ENCODE measurements around the gene CNTN6.
"Not testable (repeated sequence)": the region's sequence is repeated elsewhere in the genome, so short reads cannot be mapped to it uniquely, and the experiment has no call there.

Gene CNTN6

DNA sequence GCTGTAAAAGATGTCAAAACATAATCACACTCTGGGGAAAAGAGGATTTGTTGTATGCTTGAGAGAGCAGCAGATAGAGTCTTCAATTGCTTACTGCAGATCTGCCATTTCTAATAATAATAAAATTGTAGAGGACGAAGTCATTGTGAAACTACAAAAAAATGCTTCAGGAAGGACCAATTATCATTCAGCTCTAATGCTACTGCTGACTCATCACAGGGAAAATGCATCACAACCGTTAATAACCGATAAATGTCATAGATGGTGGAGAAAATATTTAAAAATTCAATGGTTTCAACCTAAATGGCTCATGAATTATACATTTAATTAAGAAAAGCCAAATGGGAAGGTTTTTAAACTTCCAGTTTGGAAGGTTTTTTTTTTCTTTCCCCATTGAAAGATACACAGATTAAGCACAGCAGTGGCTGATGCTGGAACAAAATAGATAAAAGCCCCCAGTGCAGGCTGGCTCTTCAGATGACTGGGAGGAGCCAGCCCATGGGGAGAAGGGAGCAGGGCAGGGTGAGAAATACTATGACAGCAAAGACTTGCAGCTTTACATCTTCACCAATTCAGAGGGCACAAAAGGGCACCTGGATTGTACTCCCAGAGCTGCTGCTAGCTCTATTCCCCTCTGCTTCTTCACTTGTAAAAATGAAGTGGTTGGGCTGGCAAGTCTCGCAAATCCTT lies 196.1 kb downstream of the CNTN6 start:
- no peak for DNase-seq (ENCODE audit: low spot score)

DNA sequence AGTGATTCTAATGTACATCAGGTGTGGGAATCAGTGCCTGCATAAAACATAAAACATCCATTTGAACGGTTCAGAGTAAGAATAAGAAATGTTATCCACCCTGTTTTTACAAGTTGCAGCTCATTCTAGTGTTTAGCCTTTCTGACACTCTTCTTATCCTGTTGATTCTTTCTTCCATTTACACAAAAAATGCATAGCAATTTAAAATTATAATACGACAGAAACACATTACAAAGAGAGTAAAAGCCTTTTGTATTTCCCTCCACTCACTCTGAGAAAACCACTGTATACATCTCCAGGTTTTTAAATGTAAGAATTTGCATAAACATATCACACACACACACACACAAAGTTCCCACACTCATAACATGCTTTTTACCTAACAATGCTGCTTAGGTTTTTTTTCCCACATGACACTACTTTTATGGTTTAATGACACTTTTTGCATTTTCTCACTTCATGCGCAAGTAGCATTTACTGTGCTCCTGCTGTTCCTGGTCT lies 199.8 kb downstream of the CNTN6 start:
- DNase-seq (ENCODE audit: low spot score) = no peak

DNA sequence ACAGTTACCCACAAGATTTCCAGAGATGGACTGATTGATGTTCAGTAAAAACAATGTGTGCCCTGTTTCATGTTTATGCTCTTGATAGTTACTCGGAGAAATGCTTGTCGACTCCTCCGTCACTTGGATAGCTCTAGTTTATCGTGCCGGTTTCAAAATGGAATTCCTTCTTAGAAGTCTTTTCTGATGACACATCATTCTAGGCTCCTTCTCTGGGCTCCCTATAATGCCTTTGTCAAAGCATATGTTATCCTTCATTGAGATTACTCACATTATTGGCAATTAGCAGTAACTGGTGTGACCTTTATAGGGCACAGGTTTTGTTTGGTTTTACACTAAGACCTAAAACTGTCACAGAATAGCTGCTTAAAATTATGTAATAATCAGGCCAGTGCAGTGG lies 201.8 kb downstream of the CNTN6 start:
- no peak for DNase-seq (ENCODE audit: low spot score)

DNA sequence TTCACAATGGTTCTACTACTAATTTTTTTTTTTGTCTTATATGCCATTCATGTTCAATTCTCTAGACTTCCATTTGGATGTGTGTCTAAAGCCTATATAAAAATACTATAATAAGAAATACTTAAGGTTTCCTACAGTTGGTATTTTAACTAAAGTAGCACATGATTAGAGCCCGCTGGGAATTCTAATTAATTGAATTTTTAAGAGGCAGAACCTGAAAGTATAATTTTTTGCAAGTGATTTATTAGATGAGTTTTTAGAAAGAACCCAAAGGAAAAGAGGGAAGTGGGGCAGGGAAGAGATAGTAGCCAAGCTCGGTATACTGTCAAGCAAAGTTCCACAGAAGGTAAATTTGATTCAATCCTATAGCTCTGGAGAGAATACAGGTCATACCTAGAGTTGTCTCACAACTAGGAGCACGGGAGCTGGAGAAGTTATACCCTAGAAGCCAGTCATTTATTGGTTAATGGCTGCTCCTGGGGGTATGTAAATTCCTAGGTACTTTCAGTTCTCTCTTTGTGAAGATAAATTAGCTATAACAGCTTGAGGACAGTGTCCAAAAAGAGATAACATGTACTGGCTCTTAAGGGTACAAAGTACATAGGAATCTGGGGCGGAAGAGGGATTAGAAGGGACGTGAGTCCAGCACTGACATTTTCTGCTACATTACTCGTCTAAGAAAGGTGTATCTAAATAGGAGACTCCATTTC lies 225.6 kb downstream of the CNTN6 start:
- DNase-seq (ENCODE audit: low spot score) = no peak

DNA sequence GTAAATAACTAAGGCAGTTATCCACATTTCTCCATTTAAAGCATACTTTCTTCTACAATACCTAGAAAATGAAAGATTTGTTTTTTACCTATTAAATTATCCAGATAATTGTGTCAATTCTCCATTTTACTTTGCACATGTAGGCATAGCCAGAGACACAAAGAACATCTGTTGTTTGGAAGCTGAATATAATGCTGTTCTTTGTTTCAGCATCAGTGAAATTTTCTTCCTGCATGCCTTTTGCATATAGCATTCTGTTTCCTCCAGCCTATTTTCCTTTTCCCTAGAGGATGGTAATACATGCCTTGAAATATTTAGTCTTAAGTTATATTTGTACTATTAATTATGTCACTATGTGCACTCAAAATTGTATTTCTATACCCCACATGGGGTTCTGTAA lies 233.7 kb downstream of the CNTN6 start:
- no peak for DNase-seq (ENCODE audit: low spot score)

DNA sequence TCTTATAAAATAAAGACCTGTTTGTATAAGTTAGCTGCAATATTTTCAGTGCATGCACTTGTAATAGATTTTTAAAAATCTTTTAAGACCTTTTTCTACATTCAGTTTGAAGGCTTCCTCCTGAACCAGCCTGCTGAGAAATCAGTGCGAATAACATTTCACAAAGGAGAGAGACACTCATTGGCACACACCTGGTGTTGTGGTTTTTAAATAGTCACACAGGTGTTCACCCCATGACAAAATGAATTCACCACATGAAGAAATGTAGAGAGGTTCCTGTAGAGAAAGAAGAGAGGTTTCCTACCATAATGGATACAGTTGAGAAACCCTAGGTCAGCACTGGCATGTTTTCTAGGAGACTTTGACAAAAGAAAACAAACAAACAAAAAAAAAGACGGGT lies 237.3 kb downstream of the CNTN6 start:
- no peak for DNase-seq (ENCODE audit: low spot score)

DNA sequence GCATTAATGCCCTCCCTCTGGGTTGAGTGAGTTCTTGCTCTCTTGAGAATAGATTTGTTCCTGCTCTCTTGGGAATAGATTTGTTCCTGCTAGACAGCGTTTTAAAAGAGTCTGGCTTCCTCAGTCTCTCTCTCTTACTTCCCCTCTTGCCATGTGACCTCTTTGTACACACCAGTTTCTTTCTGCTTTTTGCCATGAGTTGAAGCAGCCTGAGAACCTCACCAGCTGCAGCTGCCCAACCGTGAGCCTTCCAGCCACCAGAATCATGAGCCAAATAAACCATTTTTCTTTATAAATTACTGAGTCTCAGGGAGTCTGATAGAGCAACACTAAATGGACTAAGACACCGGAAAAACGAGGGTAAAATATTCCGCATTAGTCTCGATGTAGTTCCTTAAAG lies 253.6 kb downstream of the CNTN6 start:
- no peak for DNase-seq (ENCODE audit: low spot score)

DNA sequence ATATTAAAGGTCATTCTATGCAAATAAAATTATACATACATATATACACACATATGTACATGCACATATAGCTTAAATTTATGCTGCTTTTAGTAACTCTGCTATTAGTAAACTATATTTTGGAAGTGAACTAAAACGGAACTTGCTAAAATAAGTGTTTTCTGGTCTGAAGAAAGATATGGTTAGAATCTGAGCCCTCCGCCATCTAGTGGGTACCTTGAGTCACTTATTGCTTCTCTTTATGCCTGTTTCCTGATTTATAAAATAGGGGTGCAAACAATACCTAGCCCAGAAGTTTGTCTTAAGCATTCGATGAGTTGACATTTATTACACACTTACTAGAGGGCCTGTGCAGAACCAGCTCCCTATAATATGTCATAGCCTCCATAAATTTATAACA lies 255.7 kb downstream of the CNTN6 start:
- no peak for DNase-seq (ENCODE audit: low spot score)

DNA sequence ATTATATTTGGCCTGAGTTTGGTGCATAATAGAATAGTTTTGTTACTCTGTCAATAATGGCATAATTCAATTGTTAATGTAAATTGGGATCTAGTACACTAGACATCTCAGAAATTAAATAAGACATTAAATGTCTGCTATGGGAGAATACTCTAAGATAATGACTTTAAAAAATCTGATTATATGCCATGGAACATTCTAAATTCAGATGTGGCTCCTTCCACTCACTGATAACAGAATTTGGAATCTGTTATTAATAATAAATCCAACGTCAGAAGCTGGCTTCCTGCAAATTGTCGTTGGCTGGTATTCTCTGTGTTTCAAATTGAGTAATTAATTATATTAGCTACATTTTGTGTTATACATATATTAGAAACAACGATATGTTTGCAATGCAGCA lies 258.1 kb downstream of the CNTN6 start:
- no peak for DNase-seq (ENCODE audit: low spot score)

DNA sequence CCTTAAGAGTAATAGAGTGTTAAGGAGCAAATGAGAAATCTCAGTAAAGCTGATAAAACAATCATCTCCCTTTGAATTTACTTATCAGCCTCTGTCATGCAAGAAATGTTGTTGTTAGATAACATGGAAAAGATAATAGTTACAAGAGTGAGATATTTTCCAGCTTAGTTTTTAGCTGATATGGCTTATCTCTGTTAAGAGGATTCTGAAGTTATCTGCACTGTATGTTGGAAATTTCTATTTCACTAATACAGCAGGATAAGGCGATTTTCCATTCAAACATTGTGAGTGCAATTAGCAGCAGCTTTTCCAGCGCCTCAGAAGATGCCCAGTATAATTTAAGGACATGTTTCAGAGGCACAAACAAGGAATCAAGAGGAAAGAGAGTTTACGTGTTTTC lies 262.9 kb downstream of the CNTN6 start:
- no peak for DNase-seq (ENCODE audit: low spot score)

DNA sequence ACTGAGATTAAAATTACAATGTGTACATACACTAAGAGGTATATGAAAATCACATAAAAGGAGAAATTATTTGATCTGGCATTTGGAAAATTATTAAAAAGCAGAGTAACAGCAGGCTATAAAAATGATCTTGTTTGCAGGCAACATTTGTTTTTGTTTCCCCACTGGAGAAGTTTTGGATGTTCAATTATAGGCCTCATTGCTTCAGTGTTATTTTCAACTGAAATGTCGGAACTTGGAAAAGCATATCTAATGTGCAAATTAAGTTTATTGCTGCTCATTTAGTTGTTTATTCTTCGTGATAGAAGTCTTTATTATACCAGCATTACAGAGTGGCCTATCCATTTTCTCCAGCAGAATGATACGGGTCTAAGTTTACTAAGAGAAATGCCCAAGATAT lies 263.3 kb downstream of the CNTN6 start:
- no peak for DNase-seq (ENCODE audit: low spot score)

DNA sequence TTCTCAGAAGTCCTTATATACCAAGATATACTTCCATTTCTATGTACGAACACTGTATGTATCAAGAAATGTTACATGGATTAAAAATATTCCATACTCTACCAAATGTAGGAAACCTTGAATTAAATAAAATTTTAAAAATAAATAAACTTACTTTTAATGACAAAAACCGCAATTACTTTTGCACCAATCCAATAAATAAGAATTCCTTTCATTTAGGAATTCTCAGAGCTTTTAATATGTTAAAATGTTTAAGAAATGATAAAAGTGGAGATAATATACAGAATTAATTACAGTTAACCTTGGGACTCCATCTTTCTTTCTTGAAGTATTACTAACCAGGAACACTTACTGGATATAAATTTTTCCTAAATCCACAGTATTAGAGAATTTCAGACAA lies 272.7 kb downstream of the CNTN6 start:
- DNase-seq (ENCODE audit: low spot score) = no peak

DNA sequence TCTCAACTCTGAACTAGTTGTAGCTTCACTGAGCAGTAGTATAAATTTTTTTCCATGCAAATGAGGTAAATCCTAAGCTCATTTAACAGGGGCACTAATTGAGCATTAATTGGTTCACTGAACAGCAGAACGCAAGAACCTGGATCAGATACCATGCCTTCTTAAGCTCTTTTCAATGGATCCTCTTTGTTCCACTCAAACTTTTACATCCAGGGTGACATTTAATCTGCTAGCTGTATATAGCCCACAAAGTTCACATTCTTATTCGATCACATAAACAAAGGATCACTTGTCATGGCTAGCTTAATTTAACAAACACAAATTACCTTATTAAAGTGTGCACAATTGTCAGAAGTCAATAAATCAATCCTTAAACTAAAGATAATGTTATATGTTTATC lies 281.6 kb downstream of the CNTN6 start:
- DNase-seq (ENCODE audit: low spot score) = no peak

DNA sequence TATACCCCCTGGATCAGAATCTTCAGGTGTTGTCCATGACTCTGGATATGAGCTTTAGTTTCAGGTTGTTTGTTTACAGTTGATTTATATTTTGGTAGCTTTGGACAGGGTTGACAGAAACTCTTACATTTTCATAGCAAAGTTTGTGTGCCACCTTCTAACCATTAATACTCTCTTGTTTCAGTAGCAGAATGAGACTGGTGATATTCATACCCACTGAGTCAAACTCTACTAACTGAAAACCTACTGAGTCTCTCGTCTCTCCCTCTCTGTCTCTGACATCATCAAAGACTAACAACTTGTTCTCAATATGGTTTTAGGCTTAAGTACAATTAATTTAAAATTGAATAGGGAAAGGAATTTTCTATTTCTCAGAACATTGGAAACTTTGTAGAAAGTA lies 282.3 kb downstream of the CNTN6 start:
- no peak for DNase-seq (ENCODE audit: low spot score)

DNA sequence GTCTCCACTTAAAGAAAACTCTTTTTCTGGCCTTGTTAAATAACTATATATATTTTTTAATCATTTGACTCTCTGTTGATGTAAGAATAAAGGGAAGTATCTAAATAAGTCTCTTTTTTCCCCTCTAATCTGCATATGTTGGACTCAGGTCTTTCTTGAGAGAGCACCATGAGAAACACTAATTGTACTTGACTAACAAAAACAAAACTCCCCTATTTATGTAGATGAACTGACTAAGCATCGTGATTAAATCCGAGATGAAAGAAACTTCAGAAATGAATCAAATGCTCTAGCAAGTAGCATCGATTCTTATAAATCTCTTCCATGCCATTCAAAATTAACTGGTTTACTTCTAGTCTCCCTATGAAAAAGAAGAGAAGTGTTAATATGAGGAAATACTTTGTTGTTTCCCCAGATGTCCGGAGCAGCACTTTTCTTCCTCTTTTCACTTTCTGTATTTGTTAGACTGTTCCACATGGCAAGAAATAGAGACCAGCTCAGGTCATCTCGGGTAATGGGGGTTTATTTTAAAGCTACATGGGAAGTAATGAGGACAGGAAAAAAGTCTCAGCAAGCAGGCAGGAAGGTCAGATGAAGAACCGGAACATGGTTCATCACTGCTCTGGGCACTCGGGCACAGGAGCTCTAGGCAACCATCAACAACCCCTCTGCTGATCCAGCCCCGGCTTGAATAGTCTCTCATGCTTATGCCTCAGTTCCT lies 288.3 kb downstream of the CNTN6 start:
- no peak for DNase-seq (ENCODE audit: low spot score)

DNA sequence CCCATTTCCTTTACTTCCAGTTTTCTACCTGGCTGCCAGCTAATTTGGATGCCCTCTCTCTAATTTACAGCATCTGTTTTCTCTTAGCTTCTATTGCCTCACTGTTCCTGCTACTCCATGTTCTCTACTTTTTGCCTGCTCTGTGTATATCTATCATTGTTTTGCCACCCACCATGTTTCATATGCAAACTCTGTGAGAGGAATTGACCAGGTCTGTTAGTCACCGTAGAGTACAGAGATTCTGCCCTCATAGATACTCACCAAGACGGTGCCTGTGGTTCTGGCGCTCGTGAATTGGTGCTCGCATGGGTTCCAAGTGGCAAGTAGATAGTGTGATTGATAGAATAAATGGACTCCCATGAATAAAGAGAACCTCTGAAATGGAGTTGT lies 288.8 kb downstream of the CNTN6 start:
- no peak for DNase-seq (ENCODE audit: low spot score)

DNA sequence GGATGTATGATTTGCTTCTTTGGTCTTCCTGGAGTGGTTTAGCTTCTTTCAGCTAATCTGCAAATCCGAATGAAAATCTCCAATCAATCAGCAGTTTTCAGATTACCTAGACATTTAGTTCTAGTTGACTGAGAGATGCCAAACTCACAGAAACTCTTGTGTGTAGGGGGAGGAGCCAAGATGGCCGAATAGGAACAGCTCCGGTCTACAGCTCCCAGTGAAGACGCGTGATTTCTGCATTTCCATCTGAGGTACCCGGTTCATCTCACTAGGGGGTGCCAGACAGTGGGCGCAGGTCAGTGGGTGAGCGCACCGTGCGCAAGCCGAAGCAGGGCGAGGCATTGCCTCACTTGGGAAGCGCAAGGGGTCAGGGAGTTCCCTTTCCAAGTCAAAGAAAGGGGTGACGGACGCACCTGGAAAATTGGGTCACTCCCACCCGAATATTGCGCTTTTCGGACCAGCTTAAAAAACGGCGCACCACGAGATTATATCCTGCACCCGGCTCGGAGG lies 294.6 kb downstream of the CNTN6 start:
- DNase-seq (ENCODE audit: low spot score) = not testable (repeated sequence)

DNA sequence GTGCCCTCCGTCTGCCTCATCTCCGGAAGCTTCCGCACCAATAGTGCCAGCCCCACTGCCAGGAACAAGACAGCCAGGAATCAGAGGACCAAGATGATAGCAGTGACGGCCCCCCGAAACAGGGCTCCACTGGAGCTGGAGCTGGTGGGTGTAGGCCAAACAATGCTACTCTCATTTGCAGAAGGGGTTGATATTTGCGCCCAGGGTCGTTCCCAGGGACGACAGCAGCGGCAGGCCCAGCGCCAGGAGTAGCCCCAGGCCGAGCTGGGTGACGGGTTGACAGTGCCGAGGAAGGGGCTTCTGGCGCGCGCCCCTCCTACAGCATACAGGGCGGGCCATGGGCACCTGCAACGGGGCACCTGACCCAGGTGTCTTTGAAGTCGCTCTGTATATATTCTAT lies 301.4 kb downstream of the CNTN6 start:
- no peak for DNase-seq (ENCODE audit: low spot score)

DNA sequence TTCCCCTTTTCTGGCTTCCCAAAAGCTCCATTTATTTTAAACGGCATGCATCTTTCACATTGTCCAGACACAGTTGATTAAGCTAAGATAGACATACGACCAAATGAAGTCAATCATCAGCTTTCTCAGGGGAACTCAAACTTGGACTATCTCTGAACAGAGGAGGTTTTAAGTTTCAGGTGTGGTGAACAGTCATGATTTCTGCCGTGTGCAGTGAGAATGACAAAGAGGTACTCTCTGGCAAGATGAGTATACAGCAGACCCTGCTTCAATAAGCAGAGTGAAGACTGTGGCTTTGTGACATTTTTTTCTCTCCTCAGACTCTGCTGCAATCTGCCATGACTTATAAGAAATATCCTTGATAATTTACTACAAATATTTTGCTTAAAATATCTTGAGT lies 307.7 kb downstream of the CNTN6 start:
- DNase-seq (ENCODE audit: low spot score) = no peak

DNA sequence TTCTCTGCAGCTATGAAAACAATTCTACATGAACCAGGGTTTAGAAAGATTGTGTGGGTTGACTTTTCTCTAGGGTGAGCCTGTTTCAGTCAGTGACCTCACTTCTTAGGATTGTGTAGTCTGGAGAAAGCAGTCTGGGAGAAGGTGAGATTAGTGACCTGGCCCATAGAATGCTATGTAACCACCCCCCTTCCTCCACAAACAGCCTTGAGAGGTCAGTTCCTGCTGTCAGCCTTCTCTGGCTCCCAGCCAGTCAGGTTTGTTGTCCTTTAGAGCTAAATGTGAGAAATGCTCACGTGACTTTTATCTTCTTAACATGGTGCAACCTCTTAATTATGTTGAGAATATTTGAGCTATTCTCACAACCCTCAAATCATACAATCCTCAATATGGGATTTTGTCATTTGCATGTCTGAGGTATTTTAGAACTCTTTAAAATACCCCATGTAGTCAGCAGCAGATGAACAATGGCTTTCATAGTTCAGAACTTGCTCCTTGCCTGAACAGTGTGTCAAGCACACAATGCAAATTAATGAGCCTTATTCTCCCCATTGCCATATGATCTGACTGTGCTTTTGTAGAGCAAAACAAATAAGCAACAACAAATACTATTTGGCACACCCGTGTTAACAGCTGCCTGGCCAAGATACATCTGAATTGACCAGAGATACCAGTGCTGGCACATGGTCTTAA lies 311.6 kb downstream of the CNTN6 start:
- no peak for DNase-seq (ENCODE audit: low spot score)

DNA sequence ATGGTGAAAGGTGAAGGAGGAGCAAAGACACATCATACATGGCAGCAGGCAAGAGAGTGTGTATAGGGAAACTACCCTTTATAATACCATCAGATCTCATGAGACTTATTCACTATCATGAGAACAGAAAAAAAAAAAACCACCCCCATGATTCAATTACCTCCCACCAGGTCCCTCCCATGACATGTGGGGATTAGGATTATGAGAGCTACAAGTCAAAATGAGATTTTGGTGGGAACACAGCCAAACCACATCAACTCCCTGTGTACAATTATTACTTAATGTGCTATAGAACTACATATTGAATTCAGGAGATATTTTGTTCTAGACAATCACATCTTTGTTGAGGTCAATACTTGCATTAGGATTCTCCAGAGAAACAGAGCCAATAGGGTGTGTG lies 313.4 kb downstream of the CNTN6 start:
- no peak for DNase-seq (ENCODE audit: low spot score)

DNA sequence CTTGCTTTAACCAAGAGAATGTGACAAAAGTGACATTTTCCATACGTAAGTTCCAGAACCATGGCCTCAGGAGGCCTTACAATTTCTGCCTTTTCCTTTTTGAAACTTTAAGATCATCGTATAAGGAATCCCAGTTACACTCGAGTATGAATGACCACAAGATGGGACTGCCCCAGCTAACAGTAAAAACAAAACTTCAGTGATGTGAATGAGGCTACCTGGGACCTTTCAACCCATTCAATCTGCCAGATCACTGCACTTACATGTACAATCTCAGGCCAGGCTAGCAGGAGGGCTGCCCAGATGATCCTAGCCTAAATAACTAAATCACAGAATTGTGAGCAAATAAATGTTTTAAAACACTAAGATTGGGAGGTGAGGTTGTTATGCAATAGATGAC lies 328.8 kb downstream of the CNTN6 start:
- DNase-seq (ENCODE audit: low spot score) = no peak
